Measurements from ENCODE around the gene CSK. TPM values are rescaled to one million over a fixed set of nuclear protein-coding genes. Genes with fewer than 3 reads are reported as not detected.
A peak's percentile ranks its signal among the peaks of the same experiment; 100 is the strongest.

The CSK gene
- polyA plus RNA-seq, 1 of the 3 experiments (the other 2 are of a cell fraction), result 53.1 TPM

- H3K9me3 ChIP-seq, result no peaks in the 10 kb centered on the region
- peak; percentile 87 for DNase-seq
- H3K27me3 ChIP-seq (ENCODE audit: insufficient read depth), result no peaks in the 10 kb centered on the region
- H3K9ac ChIP-seq, result peak overlapping the region; percentile 48; the same call in 1 of the 2 replicates
- peak overlapping the region; percentile 67 to 74 for H3K27ac ChIP-seq (ENCODE audit: low read depth in 2 of 2, low read length in 1 of 2)
- peaks cover 94% of the 10 kb centered on the region for H4K20me1 ChIP-seq (ENCODE audit: insufficient read depth)
- H3K79me2 ChIP-seq (ENCODE audit: insufficient read depth), result peaks cover 93% of the 10 kb centered on the region
- ChIA-PET POLR2A (no interaction called here), CTCF (interaction anchor here (0.7 to 3.0 kb wide), 10 partner anchors 8 to 169 kb away, joined by 3 to 11 read pairs (median 7); partner anchors contain the start of gene CSK)
- no peak overlapping the region; a peak in 1 of 4 replicates for H3K4me3 ChIP-seq (ENCODE audit: low read depth in 2 of 2, low read length in 1 of 2)
- H3K4me2 ChIP-seq, result peak overlapping the region; percentile 65; the same call in 1 of the 2 replicates
- peaks cover 13 to 56% of the 10 kb centered on the region in 2 experiments for H3K4me1 ChIP-seq (ENCODE audit: control insufficient read depth in 1 of 2, insufficient read depth in 2 of 2, low read depth in 1 of 2, low read length in 1 of 2)
- H3K9me2 ChIP-seq, result no peaks in the 10 kb centered on the region
- no peak overlapping the region for H2AFZ ChIP-seq (ENCODE audit: low read depth)
- TF ChIP-seq CHD2 (IDR thresholded peaks at IDR 0.05; ENCODE audit: low read length, partially characterized antibody) (no peak), ELF1 (IDR thresholded peaks at IDR 0.05) (no peak), NFIC (IDR thresholded peaks at IDR 0.05; ENCODE audit: borderline replicate concordance) (peak; percentile 73), GATA2 (CRISPR knock-in tag; IDR thresholded peaks at IDR 0.05) (no peak), TCF12 (IDR thresholded peaks at IDR 0.05) (no peak), MXI1 (IDR thresholded peaks at IDR 0.05; ENCODE audit: low read depth, low read length) (0 out of 2 replicates have a peak, but pooled peaks have one; percentile 12), JUND (IDR thresholded peaks at IDR 0.05) (no peak)
- 40% methylated on average over 15 of the region's 15 CpGs for WGBS (ENCODE audit: low lambda C conversion rate)
- H3F3A ChIP-seq (replicated peaks; ENCODE audit: insufficient read depth), result peaks cover 14% of the 10 kb centered on the region
- peaks cover 0 to 5% of the 10 kb centered on the region in 2 experiments for H3K36me3 ChIP-seq (replicated peaks in 1 of 2; ENCODE audit: control insufficient read depth in 1 of 2, insufficient read depth in 2 of 2, low read length in 1 of 2)
Measured at GRCh38 chr15:74790080-74790916, 8.4 kb downstream of the CSK start.

- peaks cover 14% of the 10 kb centered on the region for H3F3A ChIP-seq (replicated peaks; ENCODE audit: insufficient read depth)
- no peaks in the 10 kb centered on the region for H3K27me3 ChIP-seq (ENCODE audit: insufficient read depth)
- H2AFZ ChIP-seq (ENCODE audit: low read depth), result no peak overlapping the region
- H3K4me2 ChIP-seq, result no peak overlapping the region
- H3K9me2 ChIP-seq, result no peaks in the 10 kb centered on the region
- H3K4me3 ChIP-seq (ENCODE audit: low read depth in 2 of 2, low read length in 1 of 2), result no peak overlapping the region
- CTCF ChIA-PET, result interaction anchor here (0.7 to 4.6 kb wide), 11 partner anchors 8 to 170 kb away, joined by 3 to 40 read pairs (median 8); partner anchors contain the start of gene CSK
- no peak for TF ChIP-seq EZH2phosphoT487 (IDR thresholded peaks at IDR 0.05; ENCODE audit: borderline replicate concordance, low read depth)
- no peak for TF ChIP-seq MXI1 (IDR thresholded peaks at IDR 0.05; ENCODE audit: low read depth, low read length)
- no peak for TF ChIP-seq TAF1 (IDR thresholded peaks at IDR 0.05; ENCODE audit: borderline replicate concordance, low read depth, low read length)
- no peak for TF ChIP-seq GATA2 (CRISPR knock-in tag; IDR thresholded peaks at IDR 0.05)
- TF ChIP-seq FOSL2 (IDR thresholded peaks at IDR 0.05; ENCODE audit: borderline replicate concordance, low read depth), result no peak
- TF ChIP-seq PBX3 (IDR thresholded peaks at IDR 0.05), result no peak
- TF ChIP-seq USF1 (IDR thresholded peaks at IDR 0.05; ENCODE audit: borderline replicate concordance, low read depth), result no peak
- TF ChIP-seq, protein P1, sequence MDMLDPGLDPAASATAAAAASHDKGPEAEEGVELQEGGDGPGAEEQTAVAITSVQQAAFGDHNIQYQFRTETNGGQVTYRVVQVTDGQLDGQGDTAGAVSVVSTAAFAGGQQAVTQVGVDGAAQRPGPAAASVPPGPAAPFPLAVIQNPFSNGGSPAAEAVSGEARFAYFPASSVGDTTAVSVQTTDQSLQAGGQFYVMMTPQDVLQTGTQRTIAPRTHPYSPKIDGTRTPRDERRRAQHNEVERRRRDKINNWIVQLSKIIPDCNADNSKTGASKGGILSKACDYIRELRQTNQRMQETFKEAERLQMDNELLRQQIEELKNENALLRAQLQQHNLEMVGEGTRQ (IDR thresholded peaks at IDR 0.05; ENCODE audit: borderline replicate concordance, low read depth, low read length), result no peak
- TF ChIP-seq RAD21 (IDR thresholded peaks at IDR 0.05; ENCODE audit: low read length), result no peak
- TF ChIP-seq TCF12 (IDR thresholded peaks at IDR 0.05), result no peak
- TF ChIP-seq FOXM1 (IDR thresholded peaks at IDR 0.05; ENCODE audit: low read depth), result no peak
- TF ChIP-seq YY1 (IDR thresholded peaks at IDR 0.05; ENCODE audit: low read depth), result no peak
- TF ChIP-seq RXRA (IDR thresholded peaks at IDR 0.05; ENCODE audit: borderline replicate concordance, low read depth), result no peak
- no peak for TF ChIP-seq RCOR1 (IDR thresholded peaks at IDR 0.05; ENCODE audit: low read length)
- no peak for TF ChIP-seq ELF1 (IDR thresholded peaks at IDR 0.05)
- no peak for TF ChIP-seq SMC3 (IDR thresholded peaks at IDR 0.05; ENCODE audit: low read depth, low read length)
- no peak for TF ChIP-seq ZBTB33 (IDR thresholded peaks at IDR 0.05; ENCODE audit: borderline replicate concordance, low read depth)
- no peak for TF ChIP-seq NRF1 (IDR thresholded peaks at IDR 0.05; ENCODE audit: low read depth, low read length)
- no peak overlapping the region for H3K9ac ChIP-seq
- H3K36me3 ChIP-seq (replicated peaks in 1 of 2; ENCODE audit: control insufficient read depth in 1 of 2, insufficient read depth in 2 of 2, low read length in 1 of 2), result peaks cover 0 to 4% of the 10 kb centered on the region in 2 experiments
- WGBS (ENCODE audit: low lambda C conversion rate), result 65% methylated on average over 1 of the region's 1 CpG
- peaks cover 92% of the 10 kb centered on the region for H3K79me2 ChIP-seq (ENCODE audit: insufficient read depth)
- POLR2A ChIA-PET, result no interaction called here
- peaks cover 13 to 52% of the 10 kb centered on the region in 2 experiments for H3K4me1 ChIP-seq (ENCODE audit: control insufficient read depth in 1 of 2, insufficient read depth in 2 of 2, low read depth in 1 of 2, low read length in 1 of 2)
- no peak for DNase-seq
- no peaks in the 10 kb centered on the region for H3K9me3 ChIP-seq
- peaks cover 91% of the 10 kb centered on the region for H4K20me1 ChIP-seq (ENCODE audit: insufficient read depth)
- peak overlapping the region in 1 of 2 experiments; percentile 67; a peak in 3 of 4 replicates for H3K27ac ChIP-seq (ENCODE audit: low read depth in 2 of 2, low read length in 1 of 2)
Measured at GRCh38 chr15:74791007-74791406, 9.1 kb downstream of the CSK start.
